ENCODE data around the gene MTURN. TPM values are rescaled to one million over a fixed set of nuclear protein-coding genes. Genes with fewer than 3 reads are reported as not detected.

Gene MTURN
- total RNA-seq, 4 donors from 2014 or later = 196 to 252 (median 225) TPM

DNA sequence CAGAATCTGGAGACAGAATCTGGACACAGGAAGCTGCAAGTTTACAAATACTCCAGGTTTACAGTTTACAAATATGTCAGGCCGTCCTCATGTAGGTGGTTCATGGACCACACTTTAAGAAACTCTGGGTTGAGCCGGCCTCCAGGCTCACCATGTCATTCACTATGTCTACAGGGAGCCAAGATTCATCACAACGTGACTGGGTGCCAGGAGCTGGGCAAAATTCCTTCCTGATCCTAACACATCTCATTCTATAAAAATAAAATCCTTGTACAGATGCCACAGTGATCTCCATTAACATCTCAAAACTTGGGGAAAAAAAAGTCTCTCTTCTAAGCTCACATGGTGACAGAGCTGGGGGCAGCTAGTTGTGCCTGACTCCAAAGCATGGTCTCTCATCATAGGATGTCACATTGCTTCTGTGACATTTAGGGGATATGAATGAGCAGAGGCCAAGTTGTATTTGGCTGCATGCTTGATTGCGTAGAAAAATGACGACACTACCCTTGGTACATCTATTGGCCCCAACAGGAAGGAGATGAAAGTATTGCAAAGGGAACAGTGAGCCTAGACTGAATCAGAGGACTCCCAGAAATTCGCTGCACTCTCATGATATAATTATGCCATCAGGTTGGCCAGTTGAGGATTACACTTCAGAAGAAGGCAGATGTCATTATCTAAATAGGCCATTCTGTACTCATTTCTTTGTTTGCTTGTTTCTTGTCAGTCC, 35.9 kb downstream of the MTURN start:
- Histone ChIP-seq H3K27ac (no peak overlapping the region), H3K9me3 (no peaks in the 10 kb centered on the region), H3K27me3 (no peaks in the 10 kb centered on the region), H3K4me3 (no peak overlapping the region), H3K36me3 (peaks cover 0 to 16% of the 10 kb centered on the region in 2 donors), H3K4me1 (peaks cover 3 to 74% (median 19%) of the 10 kb centered on the region in 3 donors)
- no peak for TF ChIP-seq EP300 (IDR thresholded peaks at IDR 0.05)
- peak; percentile 12 for TF ChIP-seq POLR2AphosphoS5 (IDR thresholded peaks at IDR 0.05)
- TF ChIP-seq, protein P1, sequence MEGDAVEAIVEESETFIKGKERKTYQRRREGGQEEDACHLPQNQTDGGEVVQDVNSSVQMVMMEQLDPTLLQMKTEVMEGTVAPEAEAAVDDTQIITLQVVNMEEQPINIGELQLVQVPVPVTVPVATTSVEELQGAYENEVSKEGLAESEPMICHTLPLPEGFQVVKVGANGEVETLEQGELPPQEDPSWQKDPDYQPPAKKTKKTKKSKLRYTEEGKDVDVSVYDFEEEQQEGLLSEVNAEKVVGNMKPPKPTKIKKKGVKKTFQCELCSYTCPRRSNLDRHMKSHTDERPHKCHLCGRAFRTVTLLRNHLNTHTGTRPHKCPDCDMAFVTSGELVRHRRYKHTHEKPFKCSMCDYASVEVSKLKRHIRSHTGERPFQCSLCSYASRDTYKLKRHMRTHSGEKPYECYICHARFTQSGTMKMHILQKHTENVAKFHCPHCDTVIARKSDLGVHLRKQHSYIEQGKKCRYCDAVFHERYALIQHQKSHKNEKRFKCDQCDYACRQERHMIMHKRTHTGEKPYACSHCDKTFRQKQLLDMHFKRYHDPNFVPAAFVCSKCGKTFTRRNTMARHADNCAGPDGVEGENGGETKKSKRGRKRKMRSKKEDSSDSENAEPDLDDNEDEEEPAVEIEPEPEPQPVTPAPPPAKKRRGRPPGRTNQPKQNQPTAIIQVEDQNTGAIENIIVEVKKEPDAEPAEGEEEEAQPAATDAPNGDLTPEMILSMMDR (IDR thresholded peaks at IDR 0.05) = no peak
- TF ChIP-seq POLR2A (IDR thresholded peaks at IDR 0.05) = no peak
- WGBS, 2 donors (ENCODE audit: low coverage in 1 of 2) = 69% methylated on average over 6 of the region's 6 CpGs; no CpG with 5 or more reads in 1 of the 2 donors
- no peak for ATAC-seq

DNA sequence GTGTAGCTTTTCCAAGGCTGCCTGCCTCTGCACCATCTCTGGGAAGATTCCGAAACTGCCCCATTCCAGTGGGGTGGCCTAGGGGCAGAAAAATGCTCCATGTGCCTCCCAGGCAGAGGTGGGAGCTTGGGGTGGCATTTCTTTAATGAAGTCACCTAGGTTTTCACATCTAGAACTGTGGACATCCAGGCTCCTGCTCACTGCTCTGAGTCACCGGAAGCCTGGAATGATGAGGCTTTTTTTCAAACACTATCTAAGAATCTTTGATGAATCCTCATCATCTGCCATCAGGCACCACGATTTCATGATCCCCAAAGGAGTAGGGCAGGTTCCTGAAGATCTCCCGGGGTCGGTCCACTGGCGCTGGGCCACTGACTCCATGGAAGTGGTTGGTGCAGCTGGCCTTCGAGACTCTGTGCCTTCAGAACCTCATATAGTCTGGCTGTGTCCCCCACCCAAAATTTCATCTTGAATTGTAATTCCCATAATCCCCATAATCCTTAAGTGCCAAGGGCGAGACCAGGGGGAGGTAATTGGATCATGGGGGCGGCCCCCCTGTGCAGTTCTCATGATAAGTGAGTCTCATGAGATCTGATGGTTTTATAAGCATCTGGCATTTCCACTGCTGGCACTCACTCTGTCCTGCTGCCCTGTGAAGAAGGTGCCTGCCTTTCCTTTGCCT, 37.1 kb downstream of the MTURN start:
- peaks cover 0 to 10% of the 10 kb centered on the region in 2 donors for H3K36me3 ChIP-seq
- H3K9me3 ChIP-seq = no peaks in the 10 kb centered on the region
- peaks cover 3 to 84% (median 19%) of the 10 kb centered on the region in 3 donors for H3K4me1 ChIP-seq
- no peaks in the 10 kb centered on the region for H3K27me3 ChIP-seq
- peak overlapping the region in 3 of 4 donors; percentile 84 to 85 (median 85) for H3K27ac ChIP-seq
- TF ChIP-seq POLR2AphosphoS5 (IDR thresholded peaks at IDR 0.05) (no peak), EP300 (IDR thresholded peaks at IDR 0.05) (no peak)
- no peak overlapping the region for H3K4me3 ChIP-seq
- ATAC-seq = no peak
- 93 to 100% methylated on average over 3 to 4 of the region's 9 CpGs for WGBS, 2 donors (ENCODE audit: low coverage in 1 of 2)

DNA sequence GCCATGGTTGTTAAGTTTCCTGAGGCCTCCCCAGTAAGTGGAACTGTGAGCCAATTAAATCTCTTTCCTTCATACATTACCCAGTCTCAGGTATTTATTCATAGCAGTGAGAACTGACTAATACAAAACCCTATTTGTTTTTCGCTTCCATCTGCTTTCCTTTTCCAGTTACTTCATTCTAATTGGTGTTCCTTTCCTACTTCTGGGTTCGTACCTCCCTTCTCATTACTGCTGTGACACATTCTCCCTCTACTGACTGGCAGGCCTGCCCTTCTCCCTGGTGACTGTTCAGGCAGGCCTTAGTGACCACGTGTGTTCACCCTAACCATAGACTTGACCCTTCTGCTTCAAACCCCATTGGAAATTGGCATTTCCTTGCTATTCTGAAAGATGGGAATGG, 37.7 kb downstream of the MTURN start:
- H3K9me3 ChIP-seq = no peaks in the 10 kb centered on the region
- H3K27ac ChIP-seq = peak overlapping the region; percentile 45 to 85 (median 84)
- ATAC-seq = no peak
- peak; percentile 5 for TF ChIP-seq POLR2AphosphoS5 (IDR thresholded peaks at IDR 0.05)
- TF ChIP-seq POLR2A (IDR thresholded peaks at IDR 0.05) = no peak
- 73 to 100% methylated on average over 1 to 3 of the region's 3 CpGs for WGBS, 2 donors (ENCODE audit: low coverage in 1 of 2)
- no peak overlapping the region for H3K4me3 ChIP-seq
- no peaks in the 10 kb centered on the region for H3K27me3 ChIP-seq
- peaks cover 0 to 5% of the 10 kb centered on the region in 2 donors for H3K36me3 ChIP-seq
- peaks cover 3 to 90% (median 19%) of the 10 kb centered on the region in 3 donors for H3K4me1 ChIP-seq

DNA sequence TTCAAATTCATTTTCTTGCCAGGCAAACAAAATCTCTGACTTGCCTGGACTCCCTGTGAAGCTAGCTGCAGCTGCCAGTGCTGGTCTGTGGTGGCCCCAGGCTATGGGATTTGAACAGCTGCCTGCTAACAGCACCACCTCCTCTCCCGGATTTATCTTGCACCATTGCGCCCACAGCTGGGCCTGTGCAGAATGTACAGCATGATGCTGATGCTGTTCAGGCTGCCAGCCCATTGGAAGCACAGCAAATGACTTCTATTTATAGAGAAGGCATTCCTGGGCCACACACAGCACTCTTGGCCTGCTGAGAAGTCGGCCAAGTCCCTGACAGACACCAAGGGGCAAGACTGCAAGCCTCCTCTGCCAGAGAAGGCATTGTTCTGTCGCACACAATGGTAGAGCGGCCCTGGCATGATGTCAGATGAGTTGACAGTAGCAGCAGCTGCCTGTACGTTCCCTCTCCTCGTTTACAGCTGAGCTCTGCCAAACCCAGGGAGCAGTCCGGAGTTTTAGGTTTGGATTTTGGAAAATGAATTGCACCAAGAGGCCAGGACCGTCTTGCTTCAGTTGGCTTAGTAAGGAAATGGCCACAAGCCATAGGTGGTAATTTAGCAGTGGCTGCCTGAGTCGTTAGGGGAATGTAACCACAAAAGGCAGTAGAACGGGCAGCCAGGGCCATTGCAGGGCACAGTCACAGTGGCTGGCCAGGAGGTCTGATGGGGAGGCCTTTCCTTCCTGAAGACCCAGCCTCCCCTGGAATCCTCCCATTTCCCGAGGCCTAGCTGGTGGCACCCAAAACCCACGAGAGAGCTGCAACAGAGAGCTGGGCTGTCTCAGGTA, 38.5 kb downstream of the MTURN start:
- Histone ChIP-seq H3K4me1 (peaks cover 3 to 92% (median 19%) of the 10 kb centered on the region in 3 donors), H3K4me3 (no peak overlapping the region), H3K27me3 (no peaks in the 10 kb centered on the region), H3K9me3 (no peaks in the 10 kb centered on the region), H3K27ac (peak overlapping the region; percentile 75 to 85 (median 84)), H3K36me3 (no peaks in the 10 kb centered on the region)
- TF ChIP-seq EP300 (IDR thresholded peaks at IDR 0.05) = no peak
- TF ChIP-seq, protein P1 (IDR thresholded peaks at IDR 0.05) = peak in 3 of 4 experiments; percentile 27 to 47 (median 29)
- peak; percentile 79 for TF ChIP-seq POLR2AphosphoS5 (IDR thresholded peaks at IDR 0.05)
- no peak for TF ChIP-seq POLR2A (IDR thresholded peaks at IDR 0.05)
- ATAC-seq = peak; percentile 81
- 0 to 35% methylated on average over 2 to 4 of the region's 13 CpGs for whole genome bisulfite sequencing, 2 donors (ENCODE audit: low coverage in 1 of 2)

DNA sequence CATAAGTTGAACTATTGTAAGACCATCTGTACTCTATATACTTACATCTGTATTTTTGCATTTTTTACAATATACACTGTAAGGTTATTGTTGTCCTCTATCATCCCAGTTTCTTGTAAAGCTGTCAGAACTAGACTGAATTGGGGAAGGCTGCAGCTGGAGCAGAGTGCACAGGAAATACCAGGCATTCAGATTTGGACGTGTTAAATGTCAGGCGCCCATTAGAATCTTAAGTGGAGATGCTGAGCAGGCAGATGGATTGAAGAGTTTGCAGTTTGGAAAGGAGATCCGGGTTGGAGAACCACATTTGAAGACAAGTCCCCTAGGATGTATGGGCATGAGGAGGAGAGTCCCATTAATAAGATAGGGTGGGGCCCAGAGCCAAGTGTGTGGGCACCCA, 40.4 kb downstream of the MTURN start:
- TF ChIP-seq EP300 (IDR thresholded peaks at IDR 0.05) (no peak), POLR2A (IDR thresholded peaks at IDR 0.05) (no peak), POLR2AphosphoS5 (IDR thresholded peaks at IDR 0.05) (no peak)
- TF ChIP-seq, protein P1 (IDR thresholded peaks at IDR 0.05) = no peak
- peaks cover 10 to 96% (median 22%) of the 10 kb centered on the region in 3 donors for H3K4me1 ChIP-seq
- no peak for ATAC-seq

More for the DNA sequence above, 40.4 kb downstream of the MTURN start:
- WGBS, 2 donors (ENCODE audit: low coverage in 1 of 2) = 38% methylated on average over 3 of the region's 3 CpGs; no CpG with 5 or more reads in 1 of the 2 donors
- Histone ChIP-seq H3K27ac (peak overlapping the region in 2 of 4 donors; percentile 35 to 84), H3K4me3 (no peak overlapping the region), H3K9me3 (no peaks in the 10 kb centered on the region), H3K27me3 (no peaks in the 10 kb centered on the region), H3K36me3 (no peaks in the 10 kb centered on the region)
